NCI-H345 treated with DMSO at 0.1 percent for 48 hours (cell line): Measurements from ENCODE around the gene NR1H3.

Source experiments
- DNase-seq: peaks from one replicate; lab custom pipeline; 2025; ENCODE audit not compliant: unreplicated experiment; lab: John Stamatoyannopoulos, UW

The NR1H3 gene

GRCh38 chr11:47269829-47270305 is 12.1 kb downstream of the NR1H3 start, which contains the start of gene MADD:
TSS of gene MADD (plus strand) at chr11:47270133.
- DNase-seq: peak; percentile 85

GRCh38 chr11:47270331-47271271 is 12.8 kb downstream of the NR1H3 start:
- peak; percentile 4 for DNase-seq

GRCh38 chr11:47271328-47271727 is 13.5 kb downstream of the NR1H3 start:
- DNase-seq: no peak

GRCh38 chr11:47271961-47272661 is 14.3 kb downstream of the NR1H3 start:
- DNase-seq: peak; percentile 29

GRCh38 chr11:47272706-47273105 is 14.9 kb downstream of the NR1H3 start:
- no peak for DNase-seq

GRCh38 chr11:47274495-47275235 is 16.9 kb downstream of the NR1H3 start:
- DNase-seq: no peak

GRCh38 chr11:47276923-47277322 is 19.1 kb downstream of the NR1H3 start:
- no peak for DNase-seq

GRCh38 chr11:47278058-47278457 is 20.3 kb downstream of the NR1H3 start:
- no peak for DNase-seq

- DNase-seq: no peak
These were observed 21.0 kb downstream of the NR1H3 start for GRCh38 chr11:47278769-47279168.

- no peak for DNase-seq
These were observed 22.3 kb downstream of the NR1H3 start for GRCh38 chr11:47280099-47280498.

- no peak for DNase-seq
These were observed 23.1 kb downstream of the NR1H3 start for GRCh38 chr11:47280860-47281259.

- DNase-seq: no peak
These were observed 24.7 kb downstream of the NR1H3 start for GRCh38 chr11:47282462-47282861.

GRCh38 chr11:47284151-47284550 is 26.4 kb downstream of the NR1H3 start:
- no peak for DNase-seq

GRCh38 chr11:47285969-47286770 is 28.4 kb downstream of the NR1H3 start:
- no peak for DNase-seq

- DNase-seq: no peak
These were observed 30.3 kb downstream of the NR1H3 start for GRCh38 chr11:47288066-47288465.

- no peak for DNase-seq
These were observed 32.1 kb downstream of the NR1H3 start for GRCh38 chr11:47289856-47290255.

GRCh38 chr11:47295385-47295784 is 37.6 kb downstream of the NR1H3 start:
- no peak for DNase-seq

GRCh38 chr11:47296045-47296444 is 38.2 kb downstream of the NR1H3 start:
- DNase-seq: no peak

GRCh38 chr11:47299078-47299477 is 41.3 kb downstream of the NR1H3 start:
- no peak for DNase-seq

- no peak for DNase-seq
These were observed 45.1 kb downstream of the NR1H3 start for GRCh38 chr11:47302853-47303252.
